ES-I3 (cell line): ENCODE measurements around the gene PTGES2.

Experiments used
- H3K36me3 ChIP-seq: 2 replicates; pipeline ENCODE4 v1.6.1; 2013; ENCODE audit warnings: mild to moderate bottlenecking, low read length, control low read depth, moderate library complexity; ENCODE audit not compliant: insufficient read depth
- H3K4me1 ChIP-seq: 2 replicates; pipeline ENCODE4 v1.6.1; 2013; ENCODE audit warnings: mild to moderate bottlenecking, control low read depth, low read length; ENCODE audit not compliant: insufficient read depth
- H3K9ac ChIP-seq: 2 replicates; pipeline ENCODE4 v1.6.1; 2013; ENCODE audit warnings: low read depth, mild to moderate bottlenecking, low read length, moderate library complexity
- H3K9me3 ChIP-seq: 2 replicates; pipeline ENCODE4 v1.6.1; 2013; ENCODE audit warnings: mild to moderate bottlenecking, low read length, moderate library complexity; ENCODE audit not compliant: control insufficient read depth, insufficient read depth

PTGES2 gene

DNA sequence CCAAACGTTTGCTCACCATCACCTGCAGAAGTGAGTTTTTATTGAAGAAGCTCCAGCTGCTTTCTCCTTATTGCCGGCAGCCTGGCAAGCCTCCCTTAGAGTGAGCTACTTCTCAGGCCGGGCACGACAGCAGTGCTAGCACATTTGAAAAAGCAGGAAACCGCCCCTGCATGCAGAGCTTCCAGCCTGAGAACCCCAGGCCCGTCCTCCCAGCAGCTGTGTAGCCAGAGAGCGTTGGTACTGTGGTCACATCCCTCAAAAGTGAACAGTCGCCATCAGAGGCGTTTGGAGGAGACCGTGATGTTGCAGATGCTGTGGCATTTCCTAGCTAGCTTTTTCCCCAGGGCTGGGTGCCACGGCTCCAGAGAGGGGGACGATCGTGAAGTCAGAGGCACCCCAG lies 36.0 kb downstream of the PTGES2 start:
- H3K9ac ChIP-seq: no peak overlapping the region
- H3K36me3 ChIP-seq: no peaks in the 10 kb centered on the region
- H3K4me1 ChIP-seq: peaks cover 10% of the 10 kb centered on the region
- no peaks in the 10 kb centered on the region for H3K9me3 ChIP-seq

GRCh38 chr9:128091144-128091543 lies 36.4 kb downstream of the PTGES2 start:
- no peaks in the 10 kb centered on the region for H3K36me3 ChIP-seq

DNA sequence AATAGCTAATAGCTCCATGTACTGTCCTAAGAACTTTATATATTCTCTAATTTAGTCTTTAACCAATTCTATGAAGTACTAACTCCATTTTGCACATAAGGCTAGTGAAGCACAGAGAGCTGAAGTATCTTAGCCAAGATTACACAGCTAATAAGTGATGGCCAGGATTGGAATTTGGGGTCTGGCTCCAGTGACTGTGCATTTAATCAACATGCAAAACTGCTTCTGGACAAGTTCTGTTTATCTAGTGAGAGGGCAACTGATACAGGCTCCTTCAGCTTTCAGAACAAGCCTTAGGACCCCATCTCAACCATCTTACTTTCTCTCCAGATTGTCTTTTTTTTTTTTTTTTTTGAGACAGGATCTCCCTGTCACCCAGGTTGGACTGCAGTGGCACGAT lies 38.2 kb downstream of the PTGES2 start:
- H3K4me1 ChIP-seq: peaks cover 9% of the 10 kb centered on the region; the same call in 1 of the 2 replicates

More at GRCh38 chr9:128091144-128091543, 36.4 kb downstream of the PTGES2 start:
- Histone ChIP-seq H3K4me1 (peaks cover 9% of the 10 kb centered on the region; the same call in 1 of the 2 replicates), H3K9ac (no peak overlapping the region), H3K9me3 (no peaks in the 10 kb centered on the region)

GRCh38 chr9:128088253-128088945 lies 39.1 kb downstream of the PTGES2 start:
- H3K4me1 ChIP-seq: peaks cover 11% of the 10 kb centered on the region
- no peaks in the 10 kb centered on the region for H3K36me3 ChIP-seq
- H3K9me3 ChIP-seq: no peaks in the 10 kb centered on the region
- no peak overlapping the region for H3K9ac ChIP-seq

More for the DNA sequence above, 38.2 kb downstream of the PTGES2 start:
- Histone ChIP-seq H3K9me3 (no peaks in the 10 kb centered on the region), H3K36me3 (no peaks in the 10 kb centered on the region), H3K9ac (no peak overlapping the region)

DNA sequence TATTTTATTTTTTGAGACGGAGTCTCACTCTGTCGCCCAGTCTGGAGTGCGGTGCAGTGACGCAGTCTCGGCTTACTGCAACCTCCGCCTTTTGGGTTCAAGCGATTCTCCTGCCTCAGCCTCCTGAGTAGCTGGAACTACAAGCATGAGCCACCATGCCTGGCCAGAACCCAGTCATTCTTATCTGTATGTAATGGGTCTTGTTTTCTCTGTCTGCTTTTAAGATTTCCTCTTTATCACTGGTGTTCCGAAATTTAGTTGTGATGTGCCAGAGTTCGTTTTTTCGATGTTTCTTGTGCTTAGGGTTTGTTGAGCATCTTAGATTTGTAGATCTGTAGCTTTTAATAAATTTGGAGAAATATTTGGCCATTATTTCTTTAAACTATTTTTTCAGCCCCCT lies 40.3 kb downstream of the PTGES2 start:
- Histone ChIP-seq H3K4me1 (peaks cover 12% of the 10 kb centered on the region), H3K36me3 (no peaks in the 10 kb centered on the region), H3K9me3 (no peaks in the 10 kb centered on the region), H3K9ac (no peak overlapping the region)

DNA sequence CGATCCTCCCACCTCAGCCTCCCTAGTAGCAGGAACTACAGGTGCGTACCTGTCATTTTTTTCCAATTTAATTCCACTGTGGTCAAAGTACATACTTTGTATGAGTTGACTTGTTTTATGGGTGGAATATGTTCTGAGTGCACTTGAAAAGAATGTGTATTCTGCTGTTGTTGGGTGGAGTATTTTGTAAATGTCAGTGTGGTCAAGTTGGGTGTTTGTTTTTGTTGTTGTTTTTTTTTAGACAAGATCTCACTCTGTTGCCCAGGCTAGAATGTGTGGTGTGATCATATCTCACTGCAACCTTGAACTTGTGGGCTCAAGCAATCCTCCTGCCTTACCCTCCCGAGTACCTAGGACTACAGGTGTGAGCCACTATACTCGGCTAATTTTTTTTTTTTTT lies 41.6 kb downstream of the PTGES2 start:
- H3K4me1 ChIP-seq: peaks cover 18% of the 10 kb centered on the region
- no peak overlapping the region for H3K9ac ChIP-seq
- no peaks in the 10 kb centered on the region for H3K36me3 ChIP-seq

DNA sequence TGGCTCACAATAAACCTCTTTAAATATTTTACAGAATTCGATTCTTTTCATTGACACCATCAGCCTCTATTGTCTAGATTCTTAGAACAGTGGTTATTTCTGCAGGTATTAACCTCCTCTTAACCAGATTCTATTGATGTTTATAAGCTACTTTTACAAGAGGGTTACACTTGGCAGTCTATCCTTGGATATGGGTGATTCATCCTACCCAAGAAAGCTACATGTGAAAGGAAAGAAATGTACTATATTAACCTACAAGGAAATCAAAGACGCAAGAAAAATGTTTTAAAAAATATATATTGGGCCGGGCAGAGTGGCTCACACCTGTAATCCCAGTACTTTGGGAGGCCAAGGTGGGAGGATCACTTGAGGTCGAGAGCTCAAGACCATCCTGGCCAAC lies 42.8 kb downstream of the PTGES2 start:
- Histone ChIP-seq H3K9me3 (no peaks in the 10 kb centered on the region), H3K9ac (no peak overlapping the region), H3K4me1 (peaks cover 17% of the 10 kb centered on the region), H3K36me3 (no peaks in the 10 kb centered on the region)

More for the DNA sequence above, 41.6 kb downstream of the PTGES2 start:
- no peaks in the 10 kb centered on the region for H3K9me3 ChIP-seq

- H3K4me1 ChIP-seq: peaks cover 32% of the 10 kb centered on the region
- H3K9me3 ChIP-seq: no peaks in the 10 kb centered on the region
- no peak overlapping the region for H3K9ac ChIP-seq
- no peaks in the 10 kb centered on the region for H3K36me3 ChIP-seq
Measured at GRCh38 chr9:128082151-128082550, 45.4 kb downstream of the PTGES2 start.

- Histone ChIP-seq H3K9ac (no peak overlapping the region), H3K4me1 (peaks cover 32% of the 10 kb centered on the region), H3K9me3 (no peaks in the 10 kb centered on the region), H3K36me3 (no peaks in the 10 kb centered on the region)
Measured at GRCh38 chr9:128081056-128081455, 46.5 kb downstream of the PTGES2 start.

- no peaks in the 10 kb centered on the region for H3K36me3 ChIP-seq
- no peaks in the 10 kb centered on the region for H3K9me3 ChIP-seq
- H3K4me1 ChIP-seq: peaks cover 32% of the 10 kb centered on the region
- H3K9ac ChIP-seq: no peak overlapping the region
Measured at GRCh38 chr9:128080206-128080605, 47.3 kb downstream of the PTGES2 start.

DNA sequence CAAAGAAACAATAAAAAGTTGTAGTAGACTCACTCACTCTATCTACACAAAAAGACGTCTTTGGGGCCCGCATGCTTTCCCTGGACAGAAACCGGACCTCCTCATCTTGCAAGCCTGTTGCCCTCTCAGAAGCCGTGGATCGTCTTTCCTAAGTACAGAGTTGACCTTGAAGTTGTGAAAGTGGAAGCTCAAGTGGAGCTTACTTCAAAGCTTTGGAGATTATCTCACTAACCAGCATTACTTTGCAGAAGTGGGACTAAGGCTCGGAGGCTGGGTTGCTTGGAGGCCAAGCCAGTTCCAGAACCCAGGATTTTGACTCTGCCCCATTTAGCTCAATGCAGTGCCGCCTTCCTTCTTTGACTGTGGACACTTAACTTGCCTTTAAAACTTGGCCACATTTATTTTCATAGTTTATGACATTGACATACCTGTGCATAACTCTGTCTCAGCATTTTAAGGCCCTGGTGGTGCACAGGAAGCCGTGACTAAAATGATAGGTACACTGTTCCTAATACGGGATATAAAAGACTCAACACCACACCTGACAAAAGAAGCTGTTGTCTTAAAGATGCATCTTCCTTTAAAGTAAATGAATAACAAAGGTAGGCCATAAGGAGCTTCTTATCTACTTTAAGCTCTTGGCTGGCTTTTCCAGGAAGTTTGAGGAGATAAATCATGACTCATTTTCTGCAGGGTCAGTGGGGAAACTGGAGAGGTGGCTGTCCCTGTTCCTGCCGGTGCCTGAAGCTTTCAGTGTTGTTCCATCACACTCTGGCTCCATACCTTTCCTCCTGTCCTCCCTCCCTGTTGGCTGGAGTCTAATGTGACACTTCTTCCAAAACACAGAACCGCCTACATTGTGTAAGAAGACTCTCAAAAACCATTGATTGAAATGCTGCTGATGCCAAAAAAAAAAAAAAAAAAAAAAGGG lies 48.8 kb downstream of the PTGES2 start:
- peaks cover 30% of the 10 kb centered on the region for H3K4me1 ChIP-seq
- no peak overlapping the region for H3K9ac ChIP-seq
- no peaks in the 10 kb centered on the region for H3K36me3 ChIP-seq
- no peaks in the 10 kb centered on the region for H3K9me3 ChIP-seq

- H3K9ac ChIP-seq: no peak overlapping the region
- H3K4me1 ChIP-seq: peaks cover 35% of the 10 kb centered on the region
- H3K9me3 ChIP-seq: no peaks in the 10 kb centered on the region
- H3K36me3 ChIP-seq: no peaks in the 10 kb centered on the region
Measured at GRCh38 chr9:128077847-128078503, 49.6 kb downstream of the PTGES2 start.

DNA sequence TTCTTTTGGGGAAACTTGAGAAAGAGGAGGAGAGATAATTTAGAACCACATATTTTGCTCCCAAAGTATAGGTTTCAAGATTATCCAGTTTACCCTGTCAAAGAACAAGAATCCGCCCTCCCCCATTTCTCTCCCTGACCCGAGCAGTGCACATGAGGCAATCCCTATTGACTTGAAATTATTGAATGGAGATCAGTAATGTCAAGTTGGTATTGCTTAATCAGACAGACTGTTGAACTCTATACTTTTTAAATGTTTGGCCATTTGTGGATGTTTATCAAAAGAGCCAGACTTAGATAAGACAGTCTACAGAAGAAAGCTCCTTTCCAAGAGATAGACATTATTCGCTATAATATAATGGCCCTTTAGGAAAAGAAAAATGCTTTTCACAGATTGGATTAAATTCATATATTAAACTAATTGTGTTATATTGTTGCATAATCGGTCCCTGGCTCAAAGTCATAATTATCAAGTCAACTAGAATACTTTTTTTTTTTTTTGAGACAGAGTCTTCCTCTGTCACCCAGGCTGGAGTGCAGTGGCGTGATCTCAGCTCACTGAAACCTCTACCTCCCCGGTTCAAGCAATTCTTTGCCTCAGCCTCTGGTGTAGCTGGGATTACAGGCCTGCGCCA lies 54.2 kb downstream of the PTGES2 start:
- Histone ChIP-seq H3K9ac (no peak overlapping the region), H3K36me3 (no peaks in the 10 kb centered on the region), H3K9me3 (no peaks in the 10 kb centered on the region), H3K4me1 (peaks cover 28% of the 10 kb centered on the region)
